ENCODE data around the gene MALSU1. TPM values are rescaled to one million over a fixed set of nuclear protein-coding genes. Genes with fewer than 3 reads are reported as not detected.
"Not testable (repeated sequence)": the region's sequence is repeated elsewhere in the genome, so short reads cannot be mapped to it uniquely, and the experiment has no call there.

The MALSU1 gene
- total RNA-seq, 4 donors from 2014 or later, result 42.4 to 70.6 (median 47.2) TPM

DNA sequence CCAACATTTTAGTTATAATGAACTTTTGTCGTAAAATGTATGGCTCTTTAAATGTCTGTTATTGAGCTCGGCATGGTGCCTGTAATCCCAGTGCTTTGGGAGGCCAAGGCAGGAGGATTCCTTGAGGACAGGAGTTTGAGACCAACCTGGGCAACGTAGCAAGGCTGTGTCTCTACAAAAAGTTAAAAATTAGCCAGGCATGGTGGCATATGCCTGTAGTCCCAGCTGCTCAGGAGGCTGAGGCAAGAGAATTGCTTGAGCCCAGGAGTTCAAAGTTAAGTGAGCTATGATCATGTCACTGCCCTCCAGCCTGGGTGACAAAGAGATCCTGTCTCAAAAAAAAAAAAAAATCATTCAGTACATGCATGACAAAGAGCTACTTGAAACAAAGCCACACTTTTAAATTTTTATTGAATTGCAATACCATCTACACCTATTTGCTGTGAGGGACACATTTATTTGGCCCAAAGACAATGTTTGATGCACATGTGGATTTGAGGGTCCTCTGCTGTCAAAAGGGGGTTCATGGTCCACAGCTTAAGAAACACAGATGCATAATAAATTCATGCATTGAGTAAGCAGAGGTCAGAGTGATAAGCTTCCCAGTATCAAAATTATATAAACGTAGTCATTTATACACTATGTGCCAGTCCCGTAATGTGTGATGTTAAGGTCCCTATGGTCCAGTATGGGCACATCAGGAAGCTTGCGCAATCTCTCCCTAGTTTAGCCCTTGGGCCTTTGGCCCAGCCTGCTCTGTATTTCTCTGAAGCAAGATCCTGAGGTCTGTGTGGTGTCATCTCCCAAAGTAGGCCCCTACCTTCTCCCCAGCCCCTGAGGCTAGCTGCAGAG lies 4.4 kb upstream of the MALSU1 start:
- DNase-seq (ENCODE audit: low spot score) (no peak), ATAC-seq (ENCODE audit: low FRiP score) (no peak)
- TF ChIP-seq CTCF (IDR thresholded peaks at IDR 0.05), result no peak

- ATAC-seq (ENCODE audit: low FRiP score) (no peak), DNase-seq (ENCODE audit: low spot score) (no peak)
- TF ChIP-seq CTCF (IDR thresholded peaks at IDR 0.05), result no peak
Observed at GRCh38 chr7:23295401-23295697, 3.8 kb upstream of the MALSU1 start.

- ATAC-seq (ENCODE audit: low FRiP score), result peak; percentile 34
- DNase-seq (ENCODE audit: low spot score), result no peak
- TF ChIP-seq CTCF (IDR thresholded peaks at IDR 0.05), result no peak
Observed at GRCh38 chr7:23298141-23298881, 828 bp upstream of the MALSU1 start.

- DNase-seq (ENCODE audit: low spot score), result no peak
- no peak for ATAC-seq (ENCODE audit: low FRiP score)
- no peak for TF ChIP-seq CTCF (IDR thresholded peaks at IDR 0.05)
Observed at GRCh38 chr7:23299770-23300300, 696 bp downstream of the MALSU1 start.

- no peak for TF ChIP-seq CTCF (IDR thresholded peaks at IDR 0.05)
- DNase-seq (ENCODE audit: low spot score) (no peak), ATAC-seq (ENCODE audit: low FRiP score) (no peak)
Observed at GRCh38 chr7:23306936-23307521, 7.9 kb downstream of the MALSU1 start.

DNA sequence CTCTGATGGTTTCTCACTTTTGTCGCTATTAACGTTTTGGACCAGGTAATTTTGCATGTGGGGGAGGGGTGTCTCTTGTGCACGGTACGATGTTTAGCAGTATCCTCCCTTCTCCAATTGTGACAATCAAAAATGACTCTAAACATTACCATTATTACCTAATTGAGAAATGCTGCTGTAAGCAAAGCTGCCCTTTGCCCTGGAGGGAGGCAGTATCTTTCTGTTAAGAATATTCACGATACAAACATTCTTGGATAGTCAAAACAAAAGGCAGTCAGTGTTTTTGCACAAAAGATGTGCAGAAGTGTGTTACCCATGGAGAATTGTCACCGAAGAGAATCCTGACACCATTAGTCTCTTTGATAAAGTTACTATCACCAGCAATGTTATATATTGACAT lies 9.6 kb downstream of the MALSU1 start:
- DNase-seq (ENCODE audit: low spot score) (no peak), ATAC-seq (ENCODE audit: low FRiP score) (no peak)
- no peak for TF ChIP-seq CTCF (IDR thresholded peaks at IDR 0.05)

DNA sequence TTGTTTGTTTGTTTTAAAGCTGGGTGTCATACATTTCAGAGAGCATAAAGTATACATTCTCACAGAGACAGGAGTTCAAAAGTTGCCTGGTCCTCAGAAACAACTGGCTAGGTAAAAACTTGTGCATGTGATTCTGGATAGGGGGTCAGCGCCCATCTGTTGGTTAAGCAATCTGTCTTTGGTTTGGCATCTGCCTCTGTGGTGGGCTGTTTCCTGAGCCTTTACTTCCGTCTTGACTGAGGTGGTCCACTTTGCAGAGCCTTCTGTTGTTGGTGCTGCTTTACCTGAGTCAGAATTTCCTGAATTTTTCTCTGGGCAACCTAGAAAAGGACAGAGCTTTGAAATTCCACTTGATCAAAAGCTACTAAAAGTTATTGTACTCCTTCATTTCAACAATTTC lies 13.0 kb downstream of the MALSU1 start:
- ATAC-seq (ENCODE audit: low FRiP score); DNase-seq (ENCODE audit: low spot score): not testable (repeated sequence)
